Superior temporal gyrus (tissue), 1 donor: ENCODE results near the gene TMEM181.
"Not testable (repeated sequence)": the region's sequence is repeated elsewhere in the genome, so short reads cannot be mapped to it uniquely, and the experiment has no call there.

ENCODE experiments used
- DNase-seq: peaks from one replicate; pipeline ENCODE4 v3.0.0-alpha.2; 2016; ENCODE audit errors: extremely low spot score

Gene TMEM181

DNA sequence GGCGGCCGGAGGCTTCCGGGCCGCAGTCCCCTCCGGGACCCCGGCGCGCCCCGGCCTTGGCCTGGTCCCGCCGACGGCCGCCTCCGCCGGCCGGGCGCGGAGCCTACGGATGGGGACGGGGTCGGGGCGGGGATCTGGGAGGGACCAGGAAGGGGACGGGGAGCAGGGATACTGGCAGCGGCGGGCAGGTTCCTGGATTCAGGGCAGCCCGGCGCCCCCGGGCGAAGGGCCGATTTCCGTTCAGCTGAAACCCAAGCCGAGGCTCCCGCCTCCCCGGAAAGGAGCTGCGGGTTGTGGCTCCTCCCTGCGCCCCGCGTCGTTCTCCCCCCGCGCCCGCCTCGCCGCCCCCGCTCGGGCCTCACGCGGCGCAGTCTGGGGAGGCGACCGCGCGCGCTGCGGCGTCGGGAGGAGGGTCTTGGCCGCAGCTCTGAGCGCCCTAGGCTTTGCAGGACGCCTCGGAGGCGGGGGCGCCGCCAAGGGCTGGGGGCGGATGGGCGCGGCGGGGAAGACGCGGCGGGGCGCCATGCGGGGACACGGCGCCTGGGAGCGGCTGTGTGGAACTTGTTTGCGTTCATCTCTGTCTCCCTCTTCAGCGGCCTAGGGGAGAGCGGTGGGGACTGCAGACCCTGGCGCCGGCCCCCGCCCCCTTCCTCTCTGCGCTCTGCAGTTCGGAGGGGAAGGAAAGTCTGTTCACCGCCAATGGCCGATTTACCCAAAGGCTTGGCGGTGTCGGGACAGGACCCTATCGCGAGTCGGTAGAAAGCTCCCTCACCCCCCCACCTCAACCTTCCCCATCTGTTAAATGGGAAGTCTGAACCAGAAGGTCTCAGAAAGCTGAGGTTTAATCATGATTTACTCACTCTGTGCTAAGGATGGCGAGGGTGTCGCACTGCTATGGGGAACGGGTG, 22.7 kb upstream of the TMEM181 start:
- peak; percentile 24 for DNase-seq

- DNase-seq, result no peak
Observed at GRCh38 chr6:158538741-158539140, 21.1 kb upstream of the TMEM181 start.

GRCh38 chr6:158539413-158539812, 20.5 kb upstream of the TMEM181 start:
- no peak for DNase-seq

DNA sequence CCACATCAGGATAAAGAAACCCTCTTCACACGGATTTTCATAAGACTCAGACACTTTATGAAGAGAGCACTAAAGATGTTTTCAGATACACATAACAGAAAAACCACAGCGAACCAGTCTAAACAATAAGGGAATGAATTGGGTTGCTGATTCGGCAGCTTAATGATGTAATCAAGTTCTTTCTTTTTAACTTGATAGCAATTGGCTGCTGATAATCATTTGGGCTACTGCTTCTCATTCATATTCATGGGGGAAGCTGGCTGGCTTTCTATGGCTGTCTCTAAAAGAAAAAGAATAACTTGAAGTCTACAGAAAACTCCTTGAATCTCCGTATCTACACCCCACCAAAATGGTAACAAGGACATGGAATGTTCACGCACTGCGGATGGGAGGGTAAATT, 20.0 kb upstream of the TMEM181 start:
- DNase-seq, result no peak

GRCh38 chr6:158543606-158544185, 16.2 kb upstream of the TMEM181 start:
- DNase-seq, result no peak

- no peak for DNase-seq
Observed at GRCh38 chr6:158544428-158544827, 15.5 kb upstream of the TMEM181 start.

DNA sequence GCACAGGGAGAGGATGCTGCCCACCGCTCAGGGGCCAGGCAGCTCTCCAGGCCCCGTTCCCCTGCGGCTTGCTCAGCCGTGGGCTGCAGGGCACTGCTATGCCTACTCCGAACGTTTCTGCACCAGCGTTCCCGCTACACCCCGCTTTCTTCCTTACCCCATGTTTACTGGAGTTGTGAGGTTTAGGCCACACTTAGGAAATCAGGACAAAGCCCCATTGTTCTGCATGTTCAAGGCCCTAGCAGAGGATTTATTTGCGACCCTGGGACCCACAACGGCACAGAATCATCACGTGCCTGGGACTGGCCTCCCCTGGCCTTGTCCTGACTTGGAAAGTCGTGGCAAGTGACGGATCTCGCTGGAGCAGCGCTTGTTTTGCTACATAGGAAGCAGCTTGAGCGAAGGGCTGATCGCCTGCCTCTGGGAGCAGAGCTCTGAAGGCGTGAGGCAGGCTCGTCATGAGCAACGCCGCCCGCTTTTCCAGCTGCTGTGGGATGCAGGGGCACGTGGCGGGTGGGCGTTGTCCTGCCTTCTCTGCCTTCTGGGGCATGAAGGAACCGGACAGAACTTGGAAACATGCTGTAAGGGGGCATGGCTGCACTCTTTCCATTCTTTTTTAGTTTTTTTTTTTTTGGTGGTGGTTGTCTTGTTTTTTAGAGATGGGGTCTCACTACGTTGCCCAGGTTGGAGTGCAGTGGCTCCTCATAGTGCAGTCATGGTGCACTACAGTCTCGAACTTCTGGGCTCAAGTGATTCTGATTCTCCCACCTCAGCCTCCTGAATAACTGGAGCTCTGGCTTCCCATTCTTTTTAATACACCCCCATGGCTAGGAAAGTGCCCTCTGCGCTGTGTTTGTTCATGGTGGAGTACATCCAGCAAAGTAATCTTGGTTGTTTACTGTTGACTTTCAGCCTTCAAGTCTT, 14.6 kb upstream of the TMEM181 start:
- DNase-seq, result no peak

DNA sequence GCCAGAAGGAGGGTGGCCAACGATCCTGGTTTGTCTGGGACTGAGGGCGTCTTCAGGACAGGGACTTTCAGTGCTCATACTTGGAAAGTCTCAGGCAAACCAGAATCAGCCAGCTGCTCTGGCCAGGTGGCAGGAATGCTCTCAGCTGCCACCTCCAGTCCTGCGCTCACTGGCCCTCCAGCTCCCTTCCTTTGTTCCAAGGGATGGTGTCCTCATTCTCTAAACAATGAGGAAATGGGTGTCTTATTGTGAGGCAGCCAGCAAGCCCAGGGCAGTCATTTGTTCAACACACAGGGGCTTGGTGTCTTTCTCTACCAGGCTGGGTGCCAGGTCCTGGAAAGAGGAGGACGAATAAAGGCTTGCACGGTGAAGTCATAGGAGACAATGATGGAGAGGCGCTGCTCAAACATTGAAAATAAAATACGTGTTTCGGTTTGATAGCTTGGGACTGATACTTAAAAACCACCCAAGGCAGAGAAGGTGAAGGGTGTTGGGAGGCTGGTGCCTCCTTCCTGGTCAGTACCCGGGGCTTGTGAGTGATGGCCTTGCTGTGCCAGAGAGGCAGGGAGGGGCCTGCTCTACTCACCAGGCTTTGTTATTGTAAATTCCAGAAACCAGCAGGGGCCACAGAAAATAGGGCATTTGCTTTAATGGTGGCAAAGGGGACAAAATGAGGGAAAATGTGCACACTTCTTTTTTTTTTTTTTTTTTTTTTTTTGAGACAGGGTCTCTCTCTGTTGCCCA, 11.3 kb upstream of the TMEM181 start:
- no peak for DNase-seq

DNA sequence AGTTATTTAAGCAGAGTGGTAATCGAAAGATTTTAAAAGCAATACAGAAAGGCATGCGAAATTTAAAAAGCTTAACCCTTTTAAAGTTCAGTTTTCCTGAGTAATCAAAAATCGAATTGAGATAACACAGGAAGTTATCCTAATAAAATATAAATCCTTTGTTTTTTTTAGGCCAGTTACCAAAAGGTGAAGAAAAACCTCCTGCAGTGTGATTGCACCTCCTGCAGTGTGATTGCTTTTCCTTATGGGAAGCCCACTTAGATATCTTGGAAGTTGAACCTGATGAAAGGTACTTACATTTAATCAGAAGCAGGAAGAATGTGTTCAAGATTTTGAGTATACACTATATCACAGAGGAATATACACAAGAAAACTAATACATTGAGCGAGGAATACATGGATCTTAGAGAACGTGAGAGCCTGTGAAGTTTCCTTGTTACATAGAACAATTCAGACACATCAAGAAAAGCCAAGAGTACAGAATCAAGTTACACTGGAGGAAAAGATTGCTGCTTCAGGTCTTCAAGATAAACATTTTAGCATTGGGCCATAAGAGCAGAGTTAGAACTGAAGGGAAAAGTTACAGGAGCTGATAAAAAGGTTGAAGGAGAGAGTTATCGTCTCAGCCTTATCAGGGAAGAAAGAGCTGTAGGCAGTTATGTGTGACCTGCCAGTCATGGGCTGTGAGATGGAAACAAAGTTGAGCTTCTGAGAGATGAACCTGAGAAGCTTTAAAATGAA, 7.7 kb upstream of the TMEM181 start:
- no peak for DNase-seq

DNA sequence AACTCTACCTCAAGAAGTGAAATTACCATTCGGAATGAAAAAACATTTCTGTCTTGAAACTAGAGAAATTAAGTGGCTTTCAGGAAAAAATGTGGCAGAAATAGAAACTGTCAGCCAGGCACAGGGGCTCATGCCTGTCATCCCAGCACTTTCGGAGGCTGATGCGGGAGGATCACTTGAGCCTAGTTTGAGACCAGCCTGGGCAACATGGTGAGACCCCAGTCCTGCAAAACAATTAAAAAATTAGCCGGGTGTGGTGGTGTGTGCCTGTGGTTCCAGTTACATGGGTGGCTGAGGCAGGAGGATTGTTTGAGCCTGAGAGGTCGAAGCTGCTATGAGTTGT, 7.1 kb upstream of the TMEM181 start:
- no peak for DNase-seq

- no peak for DNase-seq
Observed at GRCh38 chr6:158554611-158555361, 5.1 kb upstream of the TMEM181 start.

- peak; percentile 20 for DNase-seq
Observed at GRCh38 chr6:158556113-158556512, 3.8 kb upstream of the TMEM181 start.

DNA sequence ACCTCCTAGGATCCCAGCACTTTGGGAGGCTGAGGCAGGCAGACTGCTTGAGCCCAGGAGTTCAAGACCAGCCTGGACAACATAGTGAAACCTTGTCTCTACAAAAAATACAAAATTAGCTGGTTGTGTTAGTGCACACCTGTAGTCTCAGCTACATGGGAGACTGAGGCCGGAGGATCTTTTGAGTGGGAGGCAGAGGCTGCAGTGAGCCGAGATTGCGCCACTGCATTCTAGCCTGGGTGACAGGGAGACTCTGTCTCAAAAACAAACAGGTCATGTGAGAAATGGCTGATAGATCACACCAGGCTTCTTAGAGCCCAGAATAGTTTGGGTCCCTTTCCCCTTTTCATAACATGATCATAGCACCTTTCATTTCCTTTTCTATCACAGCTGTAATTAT, 2.8 kb upstream of the TMEM181 start:
- not testable (repeated sequence) for DNase-seq

DNA sequence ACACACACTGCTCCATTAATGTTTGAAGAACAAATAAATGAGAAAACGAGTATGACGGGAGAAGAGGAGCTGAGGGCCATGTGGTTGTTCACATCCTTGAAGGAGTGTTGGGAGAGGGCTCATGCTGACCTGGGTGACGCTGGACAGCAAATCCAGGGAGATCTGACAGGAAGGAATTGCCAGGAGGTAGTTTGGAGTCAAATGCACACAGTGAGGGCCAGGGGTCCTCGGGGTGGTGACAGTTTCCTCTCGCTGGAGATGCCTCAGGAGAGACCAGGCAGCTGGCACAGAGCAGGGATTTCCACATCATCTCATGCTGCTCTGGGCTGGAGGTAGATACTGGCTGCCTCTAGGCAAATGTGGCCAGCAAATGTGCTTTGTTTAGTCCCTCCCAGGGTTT, 2.0 kb upstream of the TMEM181 start:
- DNase-seq, result no peak

- DNase-seq, result peak; percentile 29
Observed at GRCh38 chr6:158558415-158559306, 1.2 kb upstream of the TMEM181 start.

DNA sequence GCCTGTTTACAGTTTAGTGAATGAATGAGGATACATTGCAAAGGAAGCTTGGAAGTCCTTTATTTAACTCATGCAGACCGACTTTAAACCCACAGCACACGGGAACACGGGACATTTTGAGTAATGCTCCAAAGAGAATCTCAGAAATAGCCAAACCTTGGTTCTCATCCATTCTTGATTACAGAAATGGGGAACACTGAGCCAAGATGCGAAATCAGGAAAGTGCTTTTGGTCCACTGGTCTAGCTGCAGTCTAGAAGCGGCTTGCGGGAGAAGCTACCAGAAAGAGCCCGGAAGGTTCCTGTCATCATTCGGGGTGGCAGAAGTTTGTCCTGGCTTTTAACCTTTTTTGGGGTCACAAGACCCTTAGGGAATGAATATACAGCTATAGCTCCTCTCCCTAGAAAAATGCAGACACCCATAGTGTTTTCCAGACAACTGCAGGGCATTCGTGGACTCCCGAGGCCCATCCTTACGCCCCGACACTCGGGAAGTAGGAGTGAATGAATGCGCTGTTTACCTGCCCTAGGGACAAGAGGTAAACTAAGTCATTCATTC, 475 bp upstream of the TMEM181 start:
- DNase-seq, result peak; percentile 20

DNA sequence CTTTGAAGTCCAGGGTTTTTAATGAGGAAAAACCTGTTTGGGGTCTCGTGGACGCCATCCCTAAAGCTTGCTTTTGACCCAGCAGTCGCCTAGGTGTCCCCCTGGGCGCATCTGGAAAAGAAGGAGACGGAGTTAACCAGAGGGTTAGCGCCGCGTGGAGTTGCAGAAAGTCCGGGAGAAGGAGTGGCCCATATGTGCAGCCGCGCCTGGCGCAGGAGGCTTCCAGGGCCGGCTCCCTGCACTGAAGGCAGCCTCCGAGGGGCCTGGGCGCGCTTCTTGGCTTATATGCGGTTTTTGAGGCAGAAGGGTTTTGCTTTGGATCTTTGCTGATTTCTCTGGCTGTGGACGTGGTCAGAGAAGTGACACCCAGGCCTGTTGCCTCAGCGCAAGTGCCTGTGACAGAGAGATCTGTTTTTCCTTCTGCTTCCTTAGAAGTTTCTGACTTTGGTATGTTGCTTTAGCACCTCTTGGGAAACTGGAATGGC, 987 bp downstream of the TMEM181 start:
- no peak for DNase-seq

GRCh38 chr6:158561321-158561884, 1.5 kb downstream of the TMEM181 start:
- DNase-seq, result no peak
